Measurements from ENCODE around the gene DRAM1. TPM values are rescaled to one million over a fixed set of nuclear protein-coding genes. Genes with fewer than 3 reads are reported as not detected.

The DRAM1 gene
- total RNA-seq, 1 donor from 2014 or later = 1.2 TPM

GRCh38 chr12:101947316-101947715 is 69.9 kb downstream of the DRAM1 start:
- no peaks in the 10 kb centered on the region for H3K9me3 Mint-ChIP-seq
- no peak overlapping the region for H3K4me3 Mint-ChIP-seq
- H3K36me3 Mint-ChIP-seq = no peaks in the 10 kb centered on the region

DNA sequence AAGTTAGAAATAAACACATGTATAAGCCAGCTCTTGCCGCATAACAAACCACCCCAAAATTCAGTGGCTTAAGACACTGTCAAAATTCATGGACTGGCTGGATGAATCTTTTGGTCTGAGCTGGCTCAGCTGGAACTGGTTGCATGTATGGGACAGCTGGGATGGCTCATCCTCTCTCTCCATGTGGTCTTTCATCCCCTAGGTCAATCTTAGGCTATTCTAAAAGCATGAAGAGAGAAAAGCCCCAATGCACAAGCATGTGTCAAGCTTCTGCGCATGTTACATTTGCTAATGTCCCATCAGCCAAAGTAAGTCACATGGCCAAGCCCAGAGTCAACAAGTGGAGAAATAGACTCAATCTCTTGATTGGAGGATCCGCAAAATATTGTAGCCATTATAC is 71.0 kb downstream of the DRAM1 start:
- Mint-ChIP-seq H3K27me3 (ENCODE audit: insufficient read depth, low read depth) (no peaks in the 10 kb centered on the region), H3K4me1 (no peaks in the 10 kb centered on the region), H3K27ac (no peak overlapping the region), H3K36me3 (no peaks in the 10 kb centered on the region), H3K4me3 (no peak overlapping the region), H3K9me3 (peaks cover 3% of the 10 kb centered on the region)
- H3K36me3 ChIP-seq = no peaks in the 10 kb centered on the region
- H3K4me3 ChIP-seq = no peak overlapping the region
- no peak for DNase-seq (ENCODE audit: low spot score)
- H3F3A ChIP-seq (ENCODE audit: low read depth) = no peaks in the 10 kb centered on the region
- H3K79me2 ChIP-seq (ENCODE audit: low read depth) = no peaks in the 10 kb centered on the region
- H3K9me3 ChIP-seq (ENCODE audit: low read depth) = no peaks in the 10 kb centered on the region
- no peak overlapping the region for H3K9ac ChIP-seq
- no peak overlapping the region for H2AFZ ChIP-seq (replicated peaks)
- H3K27me3 ChIP-seq = no peaks in the 10 kb centered on the region
- no peaks in the 10 kb centered on the region for H4K20me1 ChIP-seq (ENCODE audit: low read depth)
- H3K4me2 ChIP-seq = no peak overlapping the region
- H3K4me1 ChIP-seq = no peaks in the 10 kb centered on the region
- no peak overlapping the region for H3K27ac ChIP-seq
- TF ChIP-seq EZH2phosphoT487 (IDR thresholded peaks at IDR 0.05) (no peak), EZH2 (IDR thresholded peaks at IDR 0.05) (no peak)
- TF ChIP-seq, protein P1, sequence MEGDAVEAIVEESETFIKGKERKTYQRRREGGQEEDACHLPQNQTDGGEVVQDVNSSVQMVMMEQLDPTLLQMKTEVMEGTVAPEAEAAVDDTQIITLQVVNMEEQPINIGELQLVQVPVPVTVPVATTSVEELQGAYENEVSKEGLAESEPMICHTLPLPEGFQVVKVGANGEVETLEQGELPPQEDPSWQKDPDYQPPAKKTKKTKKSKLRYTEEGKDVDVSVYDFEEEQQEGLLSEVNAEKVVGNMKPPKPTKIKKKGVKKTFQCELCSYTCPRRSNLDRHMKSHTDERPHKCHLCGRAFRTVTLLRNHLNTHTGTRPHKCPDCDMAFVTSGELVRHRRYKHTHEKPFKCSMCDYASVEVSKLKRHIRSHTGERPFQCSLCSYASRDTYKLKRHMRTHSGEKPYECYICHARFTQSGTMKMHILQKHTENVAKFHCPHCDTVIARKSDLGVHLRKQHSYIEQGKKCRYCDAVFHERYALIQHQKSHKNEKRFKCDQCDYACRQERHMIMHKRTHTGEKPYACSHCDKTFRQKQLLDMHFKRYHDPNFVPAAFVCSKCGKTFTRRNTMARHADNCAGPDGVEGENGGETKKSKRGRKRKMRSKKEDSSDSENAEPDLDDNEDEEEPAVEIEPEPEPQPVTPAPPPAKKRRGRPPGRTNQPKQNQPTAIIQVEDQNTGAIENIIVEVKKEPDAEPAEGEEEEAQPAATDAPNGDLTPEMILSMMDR (IDR thresholded peaks at IDR 0.05) = no peak

More at GRCh38 chr12:101947316-101947715, 69.9 kb downstream of the DRAM1 start:
- no peaks in the 10 kb centered on the region for H3F3A ChIP-seq (ENCODE audit: low read depth)
- Mint-ChIP-seq H3K27me3 (ENCODE audit: insufficient read depth, low read depth) (no peaks in the 10 kb centered on the region), H3K27ac (no peak overlapping the region), H3K4me1 (no peaks in the 10 kb centered on the region)
- no peak for DNase-seq (ENCODE audit: low spot score)
- no peaks in the 10 kb centered on the region for H3K4me1 ChIP-seq
- no peak overlapping the region for H3K27ac ChIP-seq
- H4K20me1 ChIP-seq (ENCODE audit: low read depth) = no peaks in the 10 kb centered on the region
- H3K36me3 ChIP-seq = no peaks in the 10 kb centered on the region
- H3K4me2 ChIP-seq = no peak overlapping the region
- no peak overlapping the region for H2AFZ ChIP-seq (replicated peaks)
- no peaks in the 10 kb centered on the region for H3K79me2 ChIP-seq (ENCODE audit: low read depth)
- no peak overlapping the region for H3K9ac ChIP-seq
- no peaks in the 10 kb centered on the region for H3K27me3 ChIP-seq
- no peak overlapping the region for H3K4me3 ChIP-seq
- no peaks in the 10 kb centered on the region for H3K9me3 ChIP-seq (ENCODE audit: low read depth)
- TF ChIP-seq EZH2 (IDR thresholded peaks at IDR 0.05) (no peak), EZH2phosphoT487 (IDR thresholded peaks at IDR 0.05) (no peak)
- TF ChIP-seq, protein P1 (IDR thresholded peaks at IDR 0.05) = no peak

- Histone ChIP-seq H4K20me1 (ENCODE audit: low read depth) (no peaks in the 10 kb centered on the region), H3K9me3 (ENCODE audit: low read depth) (no peaks in the 10 kb centered on the region), H3K36me3 (no peaks in the 10 kb centered on the region), H3K27ac (no peak overlapping the region), H3F3A (ENCODE audit: low read depth) (no peaks in the 10 kb centered on the region), H3K4me1 (no peaks in the 10 kb centered on the region), H3K79me2 (ENCODE audit: low read depth) (no peaks in the 10 kb centered on the region), H3K27me3 (no peaks in the 10 kb centered on the region), H2AFZ (replicated peaks) (no peak overlapping the region), H3K4me3 (no peak overlapping the region), H3K4me2 (no peak overlapping the region), H3K9ac (no peak overlapping the region)
- no peak overlapping the region for H3K4me3 Mint-ChIP-seq
- H3K9me3 Mint-ChIP-seq = peaks cover 3% of the 10 kb centered on the region
- H3K4me1 Mint-ChIP-seq = no peaks in the 10 kb centered on the region
- no peak for TF ChIP-seq EZH2phosphoT487 (IDR thresholded peaks at IDR 0.05)
- TF ChIP-seq, protein P1 (IDR thresholded peaks at IDR 0.05) = no peak
- TF ChIP-seq EZH2 (IDR thresholded peaks at IDR 0.05) = no peak
- no peak for DNase-seq (ENCODE audit: low spot score)
- no peak overlapping the region for H3K27ac Mint-ChIP-seq
- H3K27me3 Mint-ChIP-seq (ENCODE audit: insufficient read depth, low read depth) = no peaks in the 10 kb centered on the region
- H3K36me3 Mint-ChIP-seq = no peaks in the 10 kb centered on the region
Measured at GRCh38 chr12:101951002-101951670, 73.8 kb downstream of the DRAM1 start.
